Osteocyte (in vitro differentiated cells): ENCODE data around the gene RNF175. TPM values are rescaled to one million over a fixed set of nuclear protein-coding genes. Genes with fewer than 3 reads are reported as not detected.
A peak's percentile ranks its signal among the peaks of the same experiment; 100 is the strongest.

Experiments used
- DNase-seq: peaks from one replicate; pipeline ENCODE4 v3.0.0; 2021; ENCODE audit warnings: mixed read lengths; ENCODE audit not compliant: unreplicated experiment; ENCODE audit errors: extremely low spot score
- H3K27ac Mint-ChIP-seq: one replicate; pipeline ENCODE4 v1.8.0; 2021; ENCODE audit warnings: mild to moderate bottlenecking, mixed read lengths; ENCODE audit not compliant: unreplicated experiment
- H3K27me3 Mint-ChIP-seq: one replicate; pipeline ENCODE4 v1.8.0; 2021; ENCODE audit warnings: mixed read lengths; ENCODE audit not compliant: unreplicated experiment
- H3K36me3 Mint-ChIP-seq: one replicate; pipeline ENCODE4 v1.8.0; 2021; ENCODE audit warnings: mixed read lengths; ENCODE audit not compliant: unreplicated experiment
- H3K4me1 Mint-ChIP-seq: one replicate; pipeline ENCODE4 v1.8.0; 2021; ENCODE audit warnings: mixed read lengths; ENCODE audit not compliant: unreplicated experiment
- H3K4me3 Mint-ChIP-seq: one replicate; pipeline ENCODE4 v1.8.0; 2021; ENCODE audit warnings: mild to moderate bottlenecking, moderate library complexity, mixed read lengths; ENCODE audit not compliant: unreplicated experiment
- H3K9me3 Mint-ChIP-seq: one replicate; pipeline ENCODE4 v1.8.0; 2021; ENCODE audit warnings: mixed read lengths; ENCODE audit not compliant: unreplicated experiment
- CTCF ChIP-seq: fragments of 200-600 bp; sonication (generic); IDR thresholded peaks from 2 replicates; pipeline ENCODE4 v1.5.0; 2021; ENCODE audit warnings: antibody characterized with exemption, mild to moderate bottlenecking, moderate library complexity
- total RNA-seq: library from RNA; stranded (reverse); gene quantifications from 2 replicates; pipeline ENCODE4 v1.2.1, GENCODE V29; 2021

The RNF175 gene
- total RNA-seq, 1 donor from 2014 or later = 0.32 TPM

- no peak overlapping the region for H3K27ac Mint-ChIP-seq
These were observed 9.5 kb downstream of the RNF175 start for GRCh38 chr4:153750197-153750817.

GRCh38 chr4:153748378-153748777, 11.4 kb downstream of the RNF175 start:
- Mint-ChIP-seq H3K27ac (no peak overlapping the region), H3K4me3 (no peak overlapping the region), H3K4me1 (peaks cover 12% of the 10 kb centered on the region), H3K36me3 (no peaks in the 10 kb centered on the region), H3K27me3 (peaks cover 19% of the 10 kb centered on the region), H3K9me3 (no peaks in the 10 kb centered on the region)
- TF ChIP-seq CTCF = no peak
- peak; percentile 77 for DNase-seq

More at GRCh38 chr4:153750197-153750817, 9.5 kb downstream of the RNF175 start:
- no peak overlapping the region for H3K4me3 Mint-ChIP-seq
- peak; percentile 85 for TF ChIP-seq CTCF
- H3K27me3 Mint-ChIP-seq = peaks cover 19% of the 10 kb centered on the region
- peaks cover 10% of the 10 kb centered on the region for H3K9me3 Mint-ChIP-seq
- peaks cover 5% of the 10 kb centered on the region for H3K36me3 Mint-ChIP-seq
- DNase-seq = no peak
- peaks cover 12% of the 10 kb centered on the region for H3K4me1 Mint-ChIP-seq

- no peak overlapping the region for H3K4me3 Mint-ChIP-seq
These were observed 12.3 kb downstream of the RNF175 start for GRCh38 chr4:153747406-153747955.

GRCh38 chr4:153745651-153746050, 14.2 kb downstream of the RNF175 start:
- Mint-ChIP-seq H3K27ac (no peak overlapping the region), H3K36me3 (no peaks in the 10 kb centered on the region), H3K27me3 (peaks cover 2% of the 10 kb centered on the region), H3K9me3 (no peaks in the 10 kb centered on the region), H3K4me1 (peaks cover 12% of the 10 kb centered on the region), H3K4me3 (no peak overlapping the region)
- no peak for DNase-seq
- TF ChIP-seq CTCF = no peak

More at GRCh38 chr4:153747406-153747955, 12.3 kb downstream of the RNF175 start:
- Mint-ChIP-seq H3K4me1 (peaks cover 12% of the 10 kb centered on the region), H3K9me3 (no peaks in the 10 kb centered on the region), H3K27me3 (peaks cover 13% of the 10 kb centered on the region), H3K27ac (no peak overlapping the region), H3K36me3 (no peaks in the 10 kb centered on the region)
- DNase-seq = no peak
- no peak for TF ChIP-seq CTCF

GRCh38 chr4:153741541-153741940, 18.3 kb downstream of the RNF175 start:
- TF ChIP-seq CTCF = no peak
- DNase-seq = no peak
- Mint-ChIP-seq H3K36me3 (no peaks in the 10 kb centered on the region), H3K4me1 (no peaks in the 10 kb centered on the region), H3K4me3 (no peak overlapping the region), H3K9me3 (peaks cover 9% of the 10 kb centered on the region), H3K27me3 (peaks cover 2% of the 10 kb centered on the region), H3K27ac (no peak overlapping the region)
